ENCODE results near the gene BLM.

BLM gene

GRCh38 chr15:90828111-90828510 is 111.0 kb downstream of the BLM start:
- H3K9me3 ChIP-seq (ENCODE audit: insufficient read depth, low read depth, low read length), result no peaks in the 10 kb centered on the region
- no peaks in the 10 kb centered on the region for H3K27me3 ChIP-seq (ENCODE audit: insufficient read depth, low read length)
- no peaks in the 10 kb centered on the region for H3K4me1 ChIP-seq (ENCODE audit: insufficient read depth, low read length)
- no peak overlapping the region for H3K4me3 ChIP-seq (ENCODE audit: low read length)
- H3K36me3 ChIP-seq (ENCODE audit: insufficient read depth, low read depth, low read length), result no peaks in the 10 kb centered on the region
- no peak overlapping the region for H3K9ac ChIP-seq (ENCODE audit: low read depth, low read length)
- H3K27ac ChIP-seq (ENCODE audit: low read length), result no peak overlapping the region

GRCh38 chr15:90829126-90829525 is 112.0 kb downstream of the BLM start:
- Histone ChIP-seq H3K4me1 (ENCODE audit: insufficient read depth, low read length) (no peaks in the 10 kb centered on the region), H3K27me3 (ENCODE audit: insufficient read depth, low read length) (no peaks in the 10 kb centered on the region), H3K9me3 (ENCODE audit: insufficient read depth, low read depth, low read length) (no peaks in the 10 kb centered on the region), H3K36me3 (ENCODE audit: insufficient read depth, low read depth, low read length) (no peaks in the 10 kb centered on the region), H3K4me3 (ENCODE audit: low read length) (no peak overlapping the region), H3K9ac (ENCODE audit: low read depth, low read length) (no peak overlapping the region), H3K27ac (ENCODE audit: low read length) (no peak overlapping the region)

- Histone ChIP-seq H3K27ac (ENCODE audit: low read length) (no peak overlapping the region), H3K9me3 (ENCODE audit: insufficient read depth, low read depth, low read length) (no peaks in the 10 kb centered on the region), H3K27me3 (ENCODE audit: insufficient read depth, low read length) (no peaks in the 10 kb centered on the region), H3K4me3 (ENCODE audit: low read length) (no peak overlapping the region), H3K9ac (ENCODE audit: low read depth, low read length) (no peak overlapping the region), H3K4me1 (ENCODE audit: insufficient read depth, low read length) (no peaks in the 10 kb centered on the region), H3K36me3 (ENCODE audit: insufficient read depth, low read depth, low read length) (no peaks in the 10 kb centered on the region)
Measured at GRCh38 chr15:90829942-90830440, 112.8 kb downstream of the BLM start.

- no peaks in the 10 kb centered on the region for H3K36me3 ChIP-seq (ENCODE audit: insufficient read depth, low read depth, low read length)
- no peak overlapping the region for H3K27ac ChIP-seq (ENCODE audit: low read length)
- H3K9me3 ChIP-seq (ENCODE audit: insufficient read depth, low read depth, low read length), result no peaks in the 10 kb centered on the region
- no peak overlapping the region for H3K9ac ChIP-seq (ENCODE audit: low read depth, low read length)
- peaks cover 3% of the 10 kb centered on the region; the same call in 1 of the 2 replicates for H3K4me1 ChIP-seq (ENCODE audit: insufficient read depth, low read length)
- H3K27me3 ChIP-seq (ENCODE audit: insufficient read depth, low read length), result no peaks in the 10 kb centered on the region
- no peak overlapping the region for H3K4me3 ChIP-seq (ENCODE audit: low read length)
Measured at GRCh38 chr15:90834626-90835025, 117.5 kb downstream of the BLM start.

GRCh38 chr15:90836296-90836871 is 119.2 kb downstream of the BLM start:
- peaks cover 13% of the 10 kb centered on the region for H3K4me1 ChIP-seq (ENCODE audit: insufficient read depth, low read length)
- H3K27ac ChIP-seq (ENCODE audit: low read length), result no peak overlapping the region
- H3K4me3 ChIP-seq (ENCODE audit: low read length), result no peak overlapping the region
- H3K9ac ChIP-seq (ENCODE audit: low read depth, low read length), result no peak overlapping the region
- no peaks in the 10 kb centered on the region for H3K27me3 ChIP-seq (ENCODE audit: insufficient read depth, low read length)
- no peaks in the 10 kb centered on the region for H3K36me3 ChIP-seq (ENCODE audit: insufficient read depth, low read depth, low read length)
- H3K9me3 ChIP-seq (ENCODE audit: insufficient read depth, low read depth, low read length), result no peaks in the 10 kb centered on the region

GRCh38 chr15:90837094-90837493 is 119.9 kb downstream of the BLM start:
- no peak overlapping the region for H3K4me3 ChIP-seq (ENCODE audit: low read length)
- H3K9me3 ChIP-seq (ENCODE audit: insufficient read depth, low read depth, low read length), result no peaks in the 10 kb centered on the region
- H3K36me3 ChIP-seq (ENCODE audit: insufficient read depth, low read depth, low read length), result no peaks in the 10 kb centered on the region
- no peak overlapping the region for H3K27ac ChIP-seq (ENCODE audit: low read length)
- peaks cover 13% of the 10 kb centered on the region for H3K4me1 ChIP-seq (ENCODE audit: insufficient read depth, low read length)
- no peak overlapping the region for H3K9ac ChIP-seq (ENCODE audit: low read depth, low read length)
- no peaks in the 10 kb centered on the region for H3K27me3 ChIP-seq (ENCODE audit: insufficient read depth, low read length)

GRCh38 chr15:90838139-90838538 is 121.0 kb downstream of the BLM start:
- Histone ChIP-seq H3K9me3 (ENCODE audit: insufficient read depth, low read depth, low read length) (no peaks in the 10 kb centered on the region), H3K9ac (ENCODE audit: low read depth, low read length) (no peak overlapping the region), H3K27ac (ENCODE audit: low read length) (no peak overlapping the region), H3K4me1 (ENCODE audit: insufficient read depth, low read length) (peaks cover 13% of the 10 kb centered on the region), H3K27me3 (ENCODE audit: insufficient read depth, low read length) (no peaks in the 10 kb centered on the region), H3K4me3 (ENCODE audit: low read length) (no peak overlapping the region), H3K36me3 (ENCODE audit: insufficient read depth, low read depth, low read length) (no peaks in the 10 kb centered on the region)

GRCh38 chr15:90838544-90838943 is 121.4 kb downstream of the BLM start:
- no peak overlapping the region for H3K27ac ChIP-seq (ENCODE audit: low read length)
- no peak overlapping the region for H3K9ac ChIP-seq (ENCODE audit: low read depth, low read length)
- no peaks in the 10 kb centered on the region for H3K9me3 ChIP-seq (ENCODE audit: insufficient read depth, low read depth, low read length)
- H3K27me3 ChIP-seq (ENCODE audit: insufficient read depth, low read length), result no peaks in the 10 kb centered on the region
- H3K36me3 ChIP-seq (ENCODE audit: insufficient read depth, low read depth, low read length), result no peaks in the 10 kb centered on the region
- H3K4me3 ChIP-seq (ENCODE audit: low read length), result no peak overlapping the region
- peaks cover 13% of the 10 kb centered on the region for H3K4me1 ChIP-seq (ENCODE audit: insufficient read depth, low read length)

GRCh38 chr15:90839187-90840071 is 122.3 kb downstream of the BLM start:
- no peak overlapping the region; the same call in none of the 2 replicates for H3K4me3 ChIP-seq (ENCODE audit: low read length)
- H3K9me3 ChIP-seq (ENCODE audit: insufficient read depth, low read depth, low read length), result no peaks in the 10 kb centered on the region
- H3K4me1 ChIP-seq (ENCODE audit: insufficient read depth, low read length), result peaks cover 13% of the 10 kb centered on the region
- no peaks in the 10 kb centered on the region for H3K36me3 ChIP-seq (ENCODE audit: insufficient read depth, low read depth, low read length)
- H3K27ac ChIP-seq (ENCODE audit: low read length), result no peak overlapping the region
- H3K9ac ChIP-seq (ENCODE audit: low read depth, low read length), result peak overlapping the region; percentile 7; the same call in 1 of the 2 replicates
- no peaks in the 10 kb centered on the region for H3K27me3 ChIP-seq (ENCODE audit: insufficient read depth, low read length)

- no peaks in the 10 kb centered on the region for H3K36me3 ChIP-seq (ENCODE audit: insufficient read depth, low read depth, low read length)
- peaks cover 13% of the 10 kb centered on the region for H3K4me1 ChIP-seq (ENCODE audit: insufficient read depth, low read length)
- H3K27me3 ChIP-seq (ENCODE audit: insufficient read depth, low read length), result no peaks in the 10 kb centered on the region
- H3K27ac ChIP-seq (ENCODE audit: low read length), result no peak overlapping the region
- H3K9me3 ChIP-seq (ENCODE audit: insufficient read depth, low read depth, low read length), result no peaks in the 10 kb centered on the region
- no peak overlapping the region for H3K4me3 ChIP-seq (ENCODE audit: low read length)
- H3K9ac ChIP-seq (ENCODE audit: low read depth, low read length), result peak overlapping the region; percentile 7; the same call in 1 of the 2 replicates
Measured at GRCh38 chr15:90840157-90840855, 123.2 kb downstream of the BLM start.

GRCh38 chr15:90840954-90841353 is 123.8 kb downstream of the BLM start:
- no peaks in the 10 kb centered on the region for H3K9me3 ChIP-seq (ENCODE audit: insufficient read depth, low read depth, low read length)
- no peaks in the 10 kb centered on the region for H3K36me3 ChIP-seq (ENCODE audit: insufficient read depth, low read depth, low read length)
- H3K9ac ChIP-seq (ENCODE audit: low read depth, low read length), result no peak overlapping the region
- peaks cover 13% of the 10 kb centered on the region for H3K4me1 ChIP-seq (ENCODE audit: insufficient read depth, low read length)
- no peaks in the 10 kb centered on the region for H3K27me3 ChIP-seq (ENCODE audit: insufficient read depth, low read length)
- H3K4me3 ChIP-seq (ENCODE audit: low read length), result no peak overlapping the region
- H3K27ac ChIP-seq (ENCODE audit: low read length), result no peak overlapping the region

Data from iPS-20b (cell line).